Measurements from ENCODE around the gene TMEM237.

- no peak for TF ChIP-seq CTCF (IDR thresholded peaks at IDR 0.05)
- no peak for TF ChIP-seq POLR2A (IDR thresholded peaks at IDR 0.05)
- no peak for TF ChIP-seq POLR2AphosphoS5 (IDR thresholded peaks at IDR 0.05)
Observed at GRCh38 chr2:201628545-201628944, 14.8 kb downstream of the TMEM237 start.
